GM23338 (cell line): ENCODE data around the gene CASP3. TPM values are rescaled to one million over a fixed set of nuclear protein-coding genes. Genes with fewer than 3 reads are reported as not detected.

Experiments
- ATAC-seq: fragments of 200-7000 bp; cut with Tn5 transposase; 3 replicates; pipeline ENCODE4 v1.9.1; 2020
- DNase-seq: peaks from one replicate; pipeline ENCODE4 v3.0.0-alpha.2; 2015; ENCODE audit warnings: low spot score
- H2AFZ ChIP-seq: fragments of 200-600 bp; sonication (generic); 2 replicates; pipeline ENCODE4 v1.8.0; 2016; ENCODE audit warnings: antibody characterized with exemption, mild to moderate bottlenecking, moderate library complexity
- H3F3A ChIP-seq: fragments of 200-600 bp; sonication (generic); replicated peaks from 2 replicates; pipeline ENCODE4 v1.8.0; 2017; ENCODE audit warnings: antibody characterized with exemption, mixed run types, low read depth
- H3K27ac ChIP-seq: fragments of 200-600 bp; sonication (generic); 2 replicates; pipeline ENCODE4 v1.6.1; 2016; ENCODE audit warnings: low read depth
- H3K27me3 ChIP-seq: fragments of 200-600 bp; sonication (generic); 2 replicates; pipeline ENCODE4 v1.8.0; 2016; ENCODE audit warnings: mild to moderate bottlenecking, mixed run types, moderate library complexity; ENCODE audit not compliant: insufficient read depth
- H3K36me3 ChIP-seq: fragments of 200-600 bp; sonication (generic); 2 replicates; pipeline ENCODE4 v1.8.0; 2016; ENCODE audit warnings: mild to moderate bottlenecking; ENCODE audit not compliant: insufficient read depth
- H3K4me1 ChIP-seq: fragments of 200-600 bp; sonication (generic); 2 replicates; pipeline ENCODE4 v1.8.0; 2016; ENCODE audit warnings: mild to moderate bottlenecking, moderate library complexity; ENCODE audit not compliant: insufficient read depth
- H3K4me2 ChIP-seq: fragments of 200-600 bp; sonication (generic); 2 replicates; pipeline ENCODE4 v1.7.1; 2017; ENCODE audit warnings: mixed run types
- H3K4me3 ChIP-seq: fragments of 200-600 bp; sonication (generic); 2 replicates; pipeline ENCODE4 v1.6.1; 2016; ENCODE audit warnings: mixed run types
- H3K79me2 ChIP-seq: fragments of 200-600 bp; sonication (generic); replicated peaks from 2 replicates; pipeline ENCODE4 v1.8.0; 2017; ENCODE audit warnings: mild to moderate bottlenecking; ENCODE audit not compliant: insufficient read depth
- H3K9me2 ChIP-seq: fragments of 200-600 bp; sonication (generic); 2 replicates; pipeline ENCODE4 v1.8.0; 2017; ENCODE audit not compliant: insufficient read depth
- H4K20me1 ChIP-seq: fragments of 200-600 bp; sonication (generic); replicated peaks from 2 replicates; pipeline ENCODE4 v1.8.0; 2017; ENCODE audit warnings: mild to moderate bottlenecking; ENCODE audit not compliant: insufficient read depth
- H3K27ac Mint-ChIP-seq: 2 replicates; pipeline ENCODE4 v1.8.0; 2020; ENCODE audit warnings: inconsistent platforms, mild to moderate bottlenecking, moderate library complexity, mixed read lengths
- H3K27me3 Mint-ChIP-seq: 3 replicates; pipeline ENCODE4 v1.8.0; 2022; ENCODE audit warnings: low read depth, mild to moderate bottlenecking, moderate library complexity, mixed read lengths, inconsistent platforms; ENCODE audit not compliant: insufficient read depth, poor library complexity
- H3K36me3 Mint-ChIP-seq: 3 replicates; pipeline ENCODE4 v1.8.0; 2021; ENCODE audit warnings: low read depth, mild to moderate bottlenecking, inconsistent platforms, moderate library complexity, mixed read lengths
- H3K4me1 Mint-ChIP-seq: 3 replicates; pipeline ENCODE4 v1.8.0; 2020; ENCODE audit warnings: mild to moderate bottlenecking, inconsistent platforms, mixed read lengths
- H3K4me3 Mint-ChIP-seq: 3 replicates; pipeline ENCODE4 v1.8.0; 2021; ENCODE audit warnings: moderate library complexity, mild to moderate bottlenecking, inconsistent platforms, mixed read lengths
- H3K9me3 Mint-ChIP-seq: 3 replicates; pipeline ENCODE4 v1.8.0; 2020; ENCODE audit warnings: moderate library complexity, mild to moderate bottlenecking, inconsistent platforms, mixed read lengths
- CTCF ChIP-seq, 2 experiments: fragments of 200-600 bp in 1 of 2; sonication (generic) in 1 of 2; conservative IDR thresholded peaks; 2 replicates each; pipeline versions ENCODE4 v1.5.1 to v1.6.1; 2016 to 2017; ENCODE audit warnings: antibody characterized with exemption in 2 of 2, low read depth in 2 of 2, mild to moderate bottlenecking in 2 of 2, moderate library complexity in 1 of 2
- ETS1 ChIP-seq: IDR thresholded peaks from 2 replicates; pipeline ENCODE4 v1.6.1; 2016; ENCODE audit warnings: antibody characterized with exemption
- EZH2 ChIP-seq: fragments of 200-600 bp; sonication (generic); IDR thresholded peaks from one replicate; pipeline ENCODE4 v1.8.0; 2017; ENCODE audit warnings: antibody characterized with exemption, mild to moderate bottlenecking, low read depth; ENCODE audit not compliant: unreplicated experiment
- EZH2phosphoT487 ChIP-seq: fragments of 200-600 bp; sonication (generic); IDR thresholded peaks from one replicate; pipeline ENCODE4 v1.8.1; 2018; ENCODE audit warnings: antibody characterized with exemption; ENCODE audit not compliant: unreplicated experiment
- JUNB ChIP-seq: IDR thresholded peaks from one replicate; pipeline ENCODE4 v1.6.1; 2016; ENCODE audit warnings: antibody characterized with exemption; ENCODE audit not compliant: unreplicated experiment
- NANOG ChIP-seq: IDR thresholded peaks from 2 replicates; pipeline ENCODE4 v1.6.1; 2016; ENCODE audit warnings: antibody characterized with exemption, borderline replicate concordance
- REST ChIP-seq: IDR thresholded peaks from one replicate; pipeline ENCODE4 v1.6.1; 2018; ENCODE audit warnings: antibody characterized with exemption; ENCODE audit not compliant: unreplicated experiment
- STAT1 ChIP-seq: IDR thresholded peaks from one replicate; pipeline ENCODE4 v1.6.1; 2016; ENCODE audit warnings: antibody characterized with exemption; ENCODE audit not compliant: unreplicated experiment
- polyA plus RNA-seq: library from polyadenylated mRNA; unstranded; fragments of >200 nt; fragmentation: Nextera tagmentation; extraction: Ambion mirVana; gene quantifications from 2 replicates; pipeline ENCODE4 v1.2.1, GENCODE V29; 2016
- total RNA-seq: library from RNA; depleted of rRNA; stranded (reverse); fragments of >200 nt; shearing (Covaris generic); gene quantifications from 2 replicates; pipeline ENCODE4 v1.2.3, GENCODE V29; 2014

CASP3 gene
- total and polyA plus RNA-seq, 2 experiments from 2014 or later, result 50.5 to 84.4 TPM

GRCh38 chr4:184620212-184620867, 28.9 kb downstream of the CASP3 start:
- TF ChIP-seq STAT1, result no peak
- TF ChIP-seq CTCF (conservative IDR thresholded peaks at IDR 0.05; ENCODE audit: low read depth in 2 of 2), result no peak
- TF ChIP-seq REST, result no peak
- TF ChIP-seq EZH2, result no peak
- TF ChIP-seq NANOG, result no peak
- no peak for TF ChIP-seq ETS1
- TF ChIP-seq JUNB, result no peak
- no peak for TF ChIP-seq EZH2phosphoT487
- H3K36me3 ChIP-seq, result peaks cover 4% of the 10 kb centered on the region; the same call in 1 of the 2 replicates
- no peak overlapping the region for H3K4me3 ChIP-seq
- no peaks in the 10 kb centered on the region for H4K20me1 ChIP-seq
- ATAC-seq, result no peak
- H3F3A ChIP-seq, result no peaks in the 10 kb centered on the region
- no peak for DNase-seq
- H3K27ac ChIP-seq, result no peak overlapping the region
- H3K79me2 ChIP-seq, result no peaks in the 10 kb centered on the region
- peaks cover 7% of the 10 kb centered on the region; the same call in 1 of the 2 replicates for H3K9me2 ChIP-seq
- no peak overlapping the region for H3K4me2 ChIP-seq
- Mint-ChIP-seq H3K4me1 (peaks cover 20% of the 10 kb centered on the region), H3K36me3 (peaks cover 73% of the 10 kb centered on the region), H3K27me3 (peaks cover 7% of the 10 kb centered on the region), H3K27ac (no peak overlapping the region), H3K9me3 (peaks cover 42% of the 10 kb centered on the region), H3K4me3 (no peak overlapping the region)
- H3K27me3 ChIP-seq, result no peaks in the 10 kb centered on the region
- H3K4me1 ChIP-seq, result peaks cover 16% of the 10 kb centered on the region
- no peak overlapping the region for H2AFZ ChIP-seq
